Hematopoietic multipotent progenitor cell treated with erythropoietin and hydrocortisone succinate and interleukin-3 and kit ligand, for 15 days (in vitro differentiated cells): ENCODE measurements around the gene RPLP2.

ENCODE experiments used
- DNase-seq: peaks from one replicate; pipeline ENCODE4 v3.0.0-alpha.2; 2015; ENCODE audit warnings: low spot score

The RPLP2 gene

DNA sequence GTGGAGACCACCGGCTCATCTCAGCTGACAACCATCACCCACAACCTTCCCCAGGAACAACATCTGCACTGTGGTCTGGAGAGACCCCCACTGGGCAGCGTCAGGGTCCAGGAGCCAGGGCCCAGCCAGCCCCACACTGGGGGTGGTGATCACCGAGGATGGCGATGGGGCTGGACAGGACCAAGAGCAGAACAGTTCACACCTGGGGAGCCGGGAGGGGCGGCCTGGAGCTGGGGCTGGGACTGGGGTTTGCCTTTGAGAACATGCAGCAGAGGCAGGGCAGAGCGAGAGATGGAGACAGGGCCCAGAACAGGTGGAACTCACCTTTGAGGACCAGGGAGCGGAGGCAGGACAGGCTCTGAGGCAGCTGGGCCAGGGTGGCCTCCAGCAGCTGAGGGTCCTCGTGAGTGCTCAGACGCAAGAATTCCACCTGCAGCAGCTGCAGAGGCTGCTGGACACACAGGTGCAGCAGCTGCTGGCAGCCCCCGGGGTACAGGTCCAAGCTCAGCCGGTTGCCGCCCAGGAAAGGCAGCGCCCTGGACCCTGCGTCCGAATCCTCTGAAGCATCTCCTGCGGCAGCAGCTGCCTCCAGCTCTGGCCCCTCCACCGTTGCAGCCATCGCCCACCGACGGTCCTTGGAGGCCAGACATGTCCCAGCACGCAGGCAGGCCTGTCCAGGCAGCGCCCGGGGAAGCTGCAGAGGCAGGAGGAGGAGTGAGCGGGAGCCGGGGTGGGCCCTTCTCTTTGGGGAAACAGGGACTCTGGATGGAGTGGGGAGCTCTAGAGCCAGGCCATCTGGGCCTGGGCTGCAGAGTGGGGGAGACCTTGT, 5.8 kb upstream of the RPLP2 start:
- no peak for DNase-seq

GRCh38 chr11:804599-804964, 5.2 kb upstream of the RPLP2 start:
- no peak for DNase-seq

DNA sequence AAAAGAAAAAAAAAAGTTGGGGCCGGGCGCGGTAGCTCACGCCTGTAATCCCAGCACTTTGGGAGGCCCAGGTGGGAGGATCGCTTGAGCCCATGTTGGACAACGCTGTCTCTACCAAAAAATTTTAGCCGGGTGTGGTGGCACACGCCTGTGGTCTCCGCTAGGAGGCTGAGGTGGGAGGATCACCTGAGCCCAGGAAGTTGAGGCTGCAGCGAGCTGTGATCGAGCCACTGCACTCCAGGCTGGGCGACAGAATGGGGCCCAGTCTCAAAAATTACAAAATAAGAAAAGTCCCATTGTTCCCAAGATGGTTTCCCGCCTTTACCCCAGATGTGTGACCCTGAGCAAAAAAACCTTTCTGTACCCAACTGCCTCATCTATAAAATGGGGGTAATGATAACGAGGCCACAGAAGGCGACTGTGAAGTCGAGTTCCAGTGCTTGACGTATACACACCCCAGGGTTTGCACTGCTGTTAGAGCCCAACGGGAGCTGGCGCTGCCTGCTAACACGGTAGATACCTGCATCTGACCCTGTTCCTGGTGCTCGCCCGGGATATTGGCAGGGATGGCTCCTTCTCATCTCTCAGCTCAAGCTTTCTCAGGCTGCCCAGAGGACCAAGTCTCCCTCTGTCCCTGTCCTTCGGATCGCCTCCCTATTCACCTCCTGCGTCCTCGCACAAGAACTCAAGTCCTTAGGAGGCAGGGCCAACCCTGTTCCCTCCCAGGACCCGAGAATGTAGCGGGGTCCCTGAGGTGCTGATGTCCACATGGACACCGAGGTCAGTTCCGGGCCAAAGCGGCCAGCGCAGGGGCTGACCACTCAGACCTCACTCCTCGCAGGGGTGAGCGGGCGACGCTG, 1.1 kb upstream of the RPLP2 start:
- no peak for DNase-seq

GRCh38 chr11:810040-810567, 337 bp downstream of the RPLP2 start:
- no peak for DNase-seq

GRCh38 chr11:811446-812245, 1.9 kb downstream of the RPLP2 start:
- DNase-seq, result no peak

DNA sequence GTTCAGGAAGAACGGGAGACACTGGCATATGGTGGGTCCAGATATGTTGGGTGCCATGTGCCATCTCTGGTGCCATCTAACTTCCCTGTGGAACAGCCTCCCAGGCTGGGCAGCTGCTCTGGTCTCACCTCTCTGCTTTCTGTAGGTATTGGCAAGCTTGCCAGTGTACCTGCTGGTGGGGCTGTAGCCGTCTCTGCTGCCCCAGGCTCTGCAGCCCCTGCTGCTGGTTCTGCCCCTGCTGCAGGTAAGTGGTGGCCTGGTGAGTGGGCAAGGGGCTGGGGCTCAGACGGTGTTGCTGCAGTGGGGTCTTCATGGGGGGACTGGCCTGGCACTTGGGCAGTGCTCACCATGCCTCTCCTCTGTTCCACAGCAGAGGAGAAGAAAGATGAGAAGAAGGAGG, 2.6 kb downstream of the RPLP2 start:
- no peak for DNase-seq

DNA sequence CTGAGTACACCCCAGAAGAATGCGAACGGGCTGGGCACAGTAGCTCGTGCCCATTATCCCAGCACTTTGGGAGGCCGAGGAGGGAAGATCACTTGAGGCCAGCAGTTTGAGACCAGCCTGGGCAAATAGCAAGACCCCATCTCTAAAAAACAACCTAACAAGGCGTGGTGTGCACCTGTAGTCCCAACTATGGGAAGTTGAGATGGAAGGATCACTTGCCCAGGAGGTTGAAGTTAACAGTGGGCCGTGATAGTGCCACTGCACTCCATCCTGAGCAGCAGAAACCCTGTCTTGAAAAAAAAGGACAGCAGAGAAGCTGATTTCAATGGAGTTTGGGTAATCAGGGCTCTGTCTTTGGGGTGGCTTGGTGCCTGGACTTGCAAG, 3.3 kb downstream of the RPLP2 start:
- DNase-seq, result no peak

- no peak for DNase-seq
Observed at GRCh38 chr11:813456-814096, 3.8 kb downstream of the RPLP2 start.

DNA sequence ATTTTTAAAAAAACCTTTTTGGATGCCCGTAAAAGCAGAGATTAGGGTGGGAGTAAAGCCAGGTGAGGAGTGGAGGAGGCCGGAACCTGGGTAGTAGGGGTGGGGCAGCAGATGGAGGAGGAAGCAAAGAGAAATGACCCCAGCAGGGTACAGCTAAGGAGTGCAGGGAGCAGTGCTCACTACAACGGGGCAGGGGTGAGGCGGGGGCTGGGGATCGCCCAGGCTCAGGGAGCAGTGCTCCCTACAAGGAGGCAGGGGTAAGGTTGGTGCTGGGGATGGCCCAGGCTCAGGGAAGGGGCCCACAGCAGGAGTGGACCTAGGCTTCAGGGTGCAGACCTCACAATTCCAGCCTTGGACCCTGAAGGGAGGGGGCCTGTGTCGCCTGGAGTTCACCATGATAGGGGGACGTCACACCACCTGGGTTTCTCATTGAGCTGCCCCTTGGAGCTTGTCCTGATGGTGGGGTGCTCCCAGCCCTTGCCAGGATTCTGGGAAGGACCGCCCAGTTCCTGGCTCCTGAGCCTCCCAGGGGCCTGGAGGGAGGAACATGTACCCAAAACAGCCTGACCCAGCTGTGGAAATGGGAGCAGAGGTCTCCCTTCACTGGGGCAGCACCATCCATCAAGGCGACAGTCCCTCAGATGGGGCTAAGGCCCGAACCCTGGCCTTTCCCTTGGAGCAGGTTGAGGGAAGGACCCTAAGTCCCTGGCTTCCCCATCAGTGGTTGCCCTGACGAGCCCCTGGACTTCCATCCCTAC, 6.1 kb downstream of the RPLP2 start:
- DNase-seq, result no peak

DNA sequence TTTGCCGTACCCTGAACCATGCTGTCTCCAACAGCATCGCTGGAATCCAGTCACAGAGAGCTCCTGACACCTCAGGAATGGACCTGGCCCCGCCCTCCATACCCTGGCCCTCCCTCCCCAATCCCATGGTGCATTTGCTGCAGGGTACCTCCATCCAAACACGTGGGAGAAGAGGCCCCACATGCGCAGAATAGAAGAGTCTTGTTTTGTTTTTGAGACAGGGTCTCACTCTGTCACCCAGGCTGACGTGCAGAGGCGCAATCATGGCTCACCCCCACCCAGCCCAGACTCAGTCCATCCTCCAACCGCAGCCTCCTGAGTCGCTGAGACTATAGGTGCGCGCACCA, 6.6 kb downstream of the RPLP2 start:
- DNase-seq, result no peak

DNA sequence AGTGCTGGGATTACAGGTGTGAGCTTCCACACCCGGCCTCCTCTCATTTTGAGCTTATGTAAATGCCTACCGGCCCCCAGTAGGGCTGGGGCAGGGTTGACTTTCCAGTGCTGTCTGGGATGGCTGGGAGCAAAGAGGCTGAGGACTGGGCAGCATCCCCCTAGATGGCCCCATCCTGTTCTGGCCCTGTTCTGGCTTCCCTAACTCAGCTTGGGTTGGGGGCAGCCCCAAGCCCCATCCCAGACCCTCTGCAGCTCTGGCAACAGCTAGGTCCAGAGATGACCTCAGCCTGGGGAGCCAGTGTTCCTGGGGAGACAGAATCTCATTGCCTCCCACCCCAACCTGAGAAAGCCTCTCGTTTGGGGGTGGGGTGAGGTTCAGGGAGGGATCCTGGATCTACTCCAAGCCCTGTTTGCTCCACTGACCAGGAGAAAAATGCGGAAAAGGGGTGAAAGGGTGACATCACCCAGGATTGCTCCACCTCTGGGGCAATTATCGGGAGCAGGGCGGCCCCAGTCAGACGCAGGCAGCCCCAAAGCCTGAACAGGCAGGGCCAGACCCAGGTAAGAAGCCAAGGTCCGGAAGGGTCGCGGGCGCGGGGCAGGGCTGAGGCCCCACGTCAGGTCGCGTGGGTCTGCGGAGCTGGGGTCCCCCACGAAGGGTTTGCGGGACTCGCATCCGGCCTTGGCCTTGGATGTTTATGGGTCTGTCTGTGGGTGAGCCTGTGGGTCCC, 8.8 kb downstream of the RPLP2 start, which contains the start of gene PNPLA2:
Gene PNPLA2, plus strand, starts transcription at position 519 of the 733 bp plus-strand sequence. CDS start 805 bp downstream, outside the sequence.
- DNase-seq, result no peak

DNA sequence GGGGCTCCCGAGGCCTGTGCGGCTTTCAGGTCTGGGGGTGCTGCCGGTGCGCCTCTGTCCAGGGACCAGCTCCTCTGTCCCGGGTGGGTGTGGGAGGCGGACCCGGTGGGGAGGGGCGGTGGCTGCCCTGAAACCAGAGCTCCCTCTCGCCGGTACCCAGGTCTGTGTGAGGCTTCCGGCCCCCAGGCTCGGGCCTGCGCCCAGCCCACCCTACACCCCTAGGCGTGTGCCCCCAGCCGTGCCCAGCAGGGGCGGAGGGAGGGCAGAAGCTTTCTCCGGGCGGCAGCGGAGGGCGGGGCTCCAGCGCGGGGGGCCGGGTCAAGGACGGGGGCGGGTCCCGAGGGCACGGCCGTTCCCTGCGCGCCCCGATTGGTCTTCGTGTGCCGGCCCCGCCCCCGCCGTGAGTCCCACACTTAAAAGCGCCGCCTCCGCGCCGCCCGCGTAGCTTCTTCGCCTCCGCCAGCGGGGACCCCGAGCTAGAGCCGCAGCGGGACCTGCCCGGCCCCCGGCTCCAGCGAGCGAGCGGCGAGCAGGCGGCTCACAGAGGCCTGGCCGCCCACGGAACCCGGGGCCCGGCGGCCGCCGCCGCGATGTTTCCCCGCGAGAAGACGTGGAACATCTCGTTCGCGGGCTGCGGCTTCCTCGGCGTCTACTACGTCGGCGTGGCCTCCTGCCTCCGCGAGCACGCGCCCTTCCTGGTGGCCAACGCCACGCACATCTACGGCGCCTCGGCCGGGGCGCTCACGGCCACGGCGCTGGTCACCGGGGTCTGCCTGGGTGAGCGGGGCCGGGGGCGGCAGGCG, 9.6 kb downstream of the RPLP2 start:
- DNase-seq, result peak; percentile 94

GRCh38 chr11:819943-820649, 10.3 kb downstream of the RPLP2 start:
- DNase-seq, result peak; percentile 91

DNA sequence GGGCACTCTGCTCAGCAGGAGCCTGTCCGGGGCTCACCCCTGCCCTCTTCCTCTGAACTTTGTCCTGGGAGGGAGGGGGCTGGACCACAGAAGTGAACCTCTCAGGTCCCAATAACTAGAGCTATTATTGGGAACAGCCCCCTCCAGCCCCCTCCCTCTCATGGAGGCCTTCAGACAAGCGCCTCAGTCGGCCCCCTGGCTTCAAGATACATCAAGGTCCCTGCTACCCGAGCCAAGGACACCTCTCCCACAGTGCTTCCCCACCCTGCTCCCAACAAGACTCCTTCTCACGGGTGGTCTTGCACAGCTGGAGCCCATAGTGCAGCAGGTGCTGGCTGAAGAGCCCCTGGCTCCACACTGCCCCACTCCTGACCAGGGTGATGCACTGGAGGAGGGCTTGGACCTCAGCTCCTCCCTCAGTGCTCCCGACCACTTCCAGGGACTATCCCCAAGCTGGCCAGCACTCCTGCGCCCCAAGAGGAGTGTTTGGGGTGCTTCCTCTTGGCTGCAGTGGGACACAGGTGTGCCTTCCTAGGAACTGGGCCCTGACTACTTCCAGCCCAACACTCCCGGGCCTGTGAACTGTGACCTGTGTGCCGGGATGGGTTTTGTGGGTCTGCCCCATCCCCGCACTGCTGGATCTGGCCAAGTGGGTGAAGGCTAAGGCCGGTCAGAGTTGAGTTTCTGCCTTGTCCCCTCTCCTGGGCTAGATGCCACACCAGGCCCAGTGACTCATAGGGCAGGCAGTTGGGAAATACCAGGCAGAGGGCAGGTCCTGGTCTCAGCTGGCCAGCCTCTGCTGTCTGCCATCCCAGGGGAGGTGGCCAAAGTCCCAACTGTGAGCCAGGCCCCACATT, 11.1 kb downstream of the RPLP2 start:
- no peak for DNase-seq

GRCh38 chr11:821512-822371, 12.0 kb downstream of the RPLP2 start:
- no peak for DNase-seq

- DNase-seq, result no peak
Observed at GRCh38 chr11:823441-824291, 13.9 kb downstream of the RPLP2 start.
